Measurements from ENCODE around the gene FMN1. TPM values are rescaled to one million over a fixed set of nuclear protein-coding genes. Genes with fewer than 3 reads are reported as not detected.

The FMN1 gene
- total and polyA plus RNA-seq, 2 of the 8 experiments (the other 6 are each of a cell fraction or from before 2014, with no cell fraction given), result 0.27 to 3.7 TPM

DNA sequence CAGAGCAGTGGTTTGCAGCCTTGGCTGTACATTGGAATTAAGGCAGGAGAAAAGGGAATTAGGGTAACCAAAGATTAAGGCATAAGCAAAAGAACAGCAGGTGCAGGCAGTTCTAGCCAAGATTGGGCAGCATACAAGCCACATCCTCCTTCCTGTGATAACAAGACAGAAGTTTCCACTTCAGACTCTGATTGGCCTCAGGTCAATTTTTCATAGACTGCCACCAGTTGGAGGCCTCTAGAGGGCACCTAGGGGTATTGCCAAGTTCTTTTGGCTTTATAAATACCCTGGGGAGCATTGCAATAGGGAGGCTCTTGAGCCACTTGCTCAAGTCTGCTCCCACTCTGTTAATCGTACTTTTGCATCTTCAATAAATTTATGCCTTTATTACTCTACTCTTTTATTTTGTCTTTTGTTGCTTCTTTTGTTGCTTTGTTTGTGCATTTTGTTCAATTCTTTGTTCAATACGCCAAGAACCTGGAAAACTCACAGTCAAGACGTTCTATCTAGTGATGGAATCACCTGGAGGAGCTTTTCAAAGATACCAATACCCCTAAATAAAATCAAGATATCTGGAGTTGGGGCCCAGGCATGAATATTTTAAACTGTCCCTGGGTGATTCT lies 32.2 kb upstream of the FMN1 start:
- no peak overlapping the region for H3K4me3 ChIP-seq (ENCODE audit: extremely low read depth in 1 of 4, insufficient read depth in 2 of 4, low read depth in 3 of 4, low read length in 4 of 4)
- H3K27me3 ChIP-seq (replicated peaks in 1 of 4; ENCODE audit: control insufficient read depth in 3 of 4, extremely low read depth in 1 of 4, insufficient read depth in 3 of 4, low read length in 3 of 4), result no peaks in the 10 kb centered on the region
- no peak overlapping the region for H2AK5ac ChIP-seq (ENCODE audit: low read depth, low read length)
- no peak for DNase-seq (ENCODE audit: low read depth in 1 of 2, low spot score in 2 of 2)
- POLR2A ChIA-PET (ENCODE audit: partially characterized antibody), result no interaction called here
- TF ChIP-seq, protein P1, sequence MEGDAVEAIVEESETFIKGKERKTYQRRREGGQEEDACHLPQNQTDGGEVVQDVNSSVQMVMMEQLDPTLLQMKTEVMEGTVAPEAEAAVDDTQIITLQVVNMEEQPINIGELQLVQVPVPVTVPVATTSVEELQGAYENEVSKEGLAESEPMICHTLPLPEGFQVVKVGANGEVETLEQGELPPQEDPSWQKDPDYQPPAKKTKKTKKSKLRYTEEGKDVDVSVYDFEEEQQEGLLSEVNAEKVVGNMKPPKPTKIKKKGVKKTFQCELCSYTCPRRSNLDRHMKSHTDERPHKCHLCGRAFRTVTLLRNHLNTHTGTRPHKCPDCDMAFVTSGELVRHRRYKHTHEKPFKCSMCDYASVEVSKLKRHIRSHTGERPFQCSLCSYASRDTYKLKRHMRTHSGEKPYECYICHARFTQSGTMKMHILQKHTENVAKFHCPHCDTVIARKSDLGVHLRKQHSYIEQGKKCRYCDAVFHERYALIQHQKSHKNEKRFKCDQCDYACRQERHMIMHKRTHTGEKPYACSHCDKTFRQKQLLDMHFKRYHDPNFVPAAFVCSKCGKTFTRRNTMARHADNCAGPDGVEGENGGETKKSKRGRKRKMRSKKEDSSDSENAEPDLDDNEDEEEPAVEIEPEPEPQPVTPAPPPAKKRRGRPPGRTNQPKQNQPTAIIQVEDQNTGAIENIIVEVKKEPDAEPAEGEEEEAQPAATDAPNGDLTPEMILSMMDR (IDR thresholded peaks at IDR 0.05; ENCODE audit: control extremely low read depth in 1 of 3, insufficient read depth in 1 of 3, low read depth in 1 of 3, low read length in 3 of 3), result peak in 2 of 3 experiments; percentile 46 to 58; a peak in 3 of 4 replicates
- TF ChIP-seq POLR2A (IDR thresholded peaks at IDR 0.05; ENCODE audit: control extremely low read depth in 1 of 2, low read depth in 2 of 2, low read length in 2 of 2), result no peak
- TF ChIP-seq RAD21 (IDR thresholded peaks at IDR 0.05 in 1 of 2, conservative IDR thresholded peaks at IDR 0.05 in 1 of 2; ENCODE audit: low read depth in 2 of 2, low read length in 2 of 2), result peak; percentile 26 to 51; a peak in 3 of 4 replicates
- no peak overlapping the region for H2BK12ac ChIP-seq (ENCODE audit: low read depth, low read length)
- H3K56ac ChIP-seq (replicated peaks; ENCODE audit: insufficient read length, low read depth, low read length), result no peak overlapping the region
- H4K5ac ChIP-seq (ENCODE audit: insufficient read length, low read depth, low read length), result no peak overlapping the region
- H3K9me3 ChIP-seq (ENCODE audit: insufficient read depth in 2 of 2, low read depth in 1 of 2, low read length in 1 of 2), result no peaks in the 10 kb centered on the region
- CTCF ChIA-PET (ENCODE audit: partially characterized antibody), result interaction anchor here (0.8 to 6.8 kb wide), 8 partner anchors 9 to 514 kb away, joined by 3 to 65 read pairs (median 4); no protein-coding TSS in a partner anchor
- H3K9ac ChIP-seq (replicated peaks in 1 of 4; ENCODE audit: extremely low read depth in 1 of 4, low read depth in 3 of 4, low read length in 3 of 4), result no peak overlapping the region
- H2BK20ac ChIP-seq (ENCODE audit: low read length), result no peak overlapping the region
- no peak overlapping the region for H2BK5ac ChIP-seq (ENCODE audit: low read depth, low read length)
- 96% methylated on average over 3 of the region's 3 CpGs; no CpG with 5 or more reads in 1 of the 2 experiments for WGBS, 2 experiments (ENCODE audit: extremely low coverage in 1 of 2, insufficient coverage in 1 of 2, insufficient read length in 1 of 2, insufficient replicate concordance in 2 of 2, low coverage in 1 of 2, low lambda C conversion rate in 2 of 2, missing lambda C conversion rate in 1 of 2)
- H3K23ac ChIP-seq (ENCODE audit: insufficient read length), result no peak overlapping the region
- H3K14ac ChIP-seq (ENCODE audit: insufficient read length), result no peak overlapping the region
- H3K4me1 ChIP-seq (replicated peaks in 1 of 4; ENCODE audit: control insufficient read depth in 3 of 4, insufficient read depth in 4 of 4, low read length in 3 of 4), result no peaks in the 10 kb centered on the region
- H3K36me3 ChIP-seq (ENCODE audit: control insufficient read depth in 2 of 4, insufficient read depth in 4 of 4, low read length in 3 of 4), result no peaks in the 10 kb centered on the region
- FAIRE-seq, result peak; percentile 65
- H3K18ac ChIP-seq (ENCODE audit: extremely low read depth, low read length), result no peak overlapping the region
- H4K20me1 ChIP-seq (replicated peaks in 1 of 2; ENCODE audit: control insufficient read depth in 1 of 2, insufficient read depth in 2 of 2, low read length in 2 of 2), result no peaks in the 10 kb centered on the region
- no peak overlapping the region for H4K8ac ChIP-seq (ENCODE audit: extremely low read depth, insufficient read depth, low read length)
- H2BK120ac ChIP-seq (replicated peaks; ENCODE audit: low read depth, low read length), result no peak overlapping the region
- no peak overlapping the region for H4K91ac ChIP-seq (replicated peaks; ENCODE audit: insufficient read length, low read length)
- no peak overlapping the region for H3K4me2 ChIP-seq (ENCODE audit: insufficient read depth in 1 of 2, low read depth in 2 of 2, low read length in 2 of 2)
- no peak overlapping the region for H3K27ac ChIP-seq (ENCODE audit: low read depth, low read length)
- H3K23me2 ChIP-seq (ENCODE audit: low read depth, low read length), result no peaks in the 10 kb centered on the region
- H3K79me2 ChIP-seq (ENCODE audit: control insufficient read depth in 1 of 2, insufficient read depth in 2 of 2, low read length in 2 of 2), result no peaks in the 10 kb centered on the region
- H3K79me1 ChIP-seq (ENCODE audit: low read depth, low read length), result no peaks in the 10 kb centered on the region
- H2BK15ac ChIP-seq (ENCODE audit: low read length), result no peak overlapping the region
- no peak overlapping the region for H2AFZ ChIP-seq (ENCODE audit: low read length)
- no peak overlapping the region for H3K4ac ChIP-seq (replicated peaks; ENCODE audit: insufficient read length, low read depth, low read length)
